ENCODE results near the gene AMOT.

AMOT gene

DNA sequence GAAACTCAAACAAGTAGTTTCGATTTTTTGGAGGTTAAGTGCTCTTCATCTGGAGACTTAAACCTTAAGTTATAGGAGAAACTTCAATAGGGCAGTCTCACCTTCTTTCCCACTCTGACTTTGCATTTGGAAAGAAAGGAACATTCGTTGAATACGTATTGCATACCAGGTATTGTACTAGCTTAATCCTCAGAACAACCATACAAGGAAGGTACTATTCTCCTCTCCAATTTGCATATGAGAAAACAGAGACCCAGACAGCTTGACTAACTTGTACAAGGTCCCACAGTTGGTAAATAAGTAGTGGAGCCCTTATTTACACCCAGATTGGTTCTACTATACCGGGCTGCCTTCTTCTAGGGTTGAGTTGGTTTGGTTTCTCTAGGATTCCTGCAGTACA, 32.6 kb downstream of the AMOT start:
- Histone ChIP-seq H3K4me3 (ENCODE audit: low read depth, low read length) (no peak overlapping the region), H3K9me3 (ENCODE audit: control insufficient read depth, insufficient read depth, low read depth, low read length) (no peaks in the 10 kb centered on the region), H3K36me3 (ENCODE audit: control insufficient read depth in 2 of 2, insufficient read depth in 1 of 2, low read length in 2 of 2) (peaks cover 25 to 97% of the 10 kb centered on the region in 2 experiments), H3K27ac (ENCODE audit: extremely low read depth, low read depth, low read length) (no peak overlapping the region), H3K4me1 (ENCODE audit: control insufficient read depth, insufficient read depth, low read length) (no peaks in the 10 kb centered on the region)
- POLR2A ChIA-PET, result no interaction called here
- TF ChIP-seq ZSCAN30 (tag by site-specific recombination; IDR thresholded peaks at IDR 0.05) (no peak), SP3 (tag by site-specific recombination; IDR thresholded peaks at IDR 0.05) (no peak)
- TF ChIP-seq, protein P1, sequence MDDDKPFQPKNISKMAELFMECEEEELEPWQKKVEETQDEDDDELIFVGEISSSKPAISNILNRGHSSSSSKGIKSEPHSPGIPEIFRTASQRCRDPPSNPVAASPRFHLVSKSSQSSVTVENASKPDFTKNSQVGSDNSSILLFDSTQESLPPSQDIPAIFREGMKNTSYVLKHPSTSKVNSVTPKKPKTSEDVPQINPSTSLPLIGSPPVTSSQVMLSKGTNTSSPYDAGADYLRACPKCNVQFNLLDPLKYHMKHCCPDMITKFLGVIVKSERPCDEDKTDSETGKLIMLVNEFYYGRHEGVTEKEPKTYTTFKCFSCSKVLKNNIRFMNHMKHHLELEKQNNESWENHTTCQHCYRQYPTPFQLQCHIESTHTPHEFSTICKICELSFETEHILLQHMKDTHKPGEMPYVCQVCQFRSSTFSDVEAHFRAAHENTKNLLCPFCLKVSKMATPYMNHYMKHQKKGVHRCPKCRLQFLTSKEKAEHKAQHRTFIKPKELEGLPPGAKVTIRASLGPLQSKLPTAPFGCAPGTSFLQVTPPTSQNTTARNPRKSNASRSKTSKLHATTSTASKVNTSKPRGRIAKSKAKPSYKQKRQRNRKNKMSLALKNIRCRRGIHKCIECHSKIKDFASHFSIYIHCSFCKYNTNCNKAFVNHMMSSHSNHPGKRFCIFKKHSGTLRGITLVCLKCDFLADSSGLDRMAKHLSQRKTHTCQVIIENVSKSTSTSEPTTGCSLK (tag by site-specific recombination; IDR thresholded peaks at IDR 0.05), result no peak
- CTCF ChIA-PET, result no interaction called here

DNA sequence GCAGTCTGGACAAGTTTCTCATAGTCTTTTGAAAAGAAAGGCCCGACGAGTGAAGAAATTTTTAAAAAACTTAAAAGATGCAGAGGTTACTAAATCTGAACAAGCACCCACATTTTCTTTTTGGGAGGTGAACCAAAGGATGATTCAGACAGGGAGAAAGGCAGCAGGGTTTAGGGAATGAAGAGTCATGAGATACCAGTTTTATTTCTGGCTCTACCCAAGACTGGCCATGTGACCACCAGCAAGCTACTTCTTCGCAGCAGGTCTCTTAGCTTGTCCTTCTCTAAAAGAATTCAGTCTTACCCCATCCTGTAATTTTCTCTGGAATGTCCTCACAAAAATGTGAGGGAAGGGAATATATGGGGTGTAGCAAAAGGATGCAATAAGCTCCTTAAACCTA, 37.6 kb downstream of the AMOT start:
- H3K9me3 ChIP-seq (ENCODE audit: control insufficient read depth, insufficient read depth, low read depth, low read length), result no peaks in the 10 kb centered on the region
- CTCF ChIA-PET, result no interaction called here
- POLR2A ChIA-PET, result no interaction called here
- H3K27ac ChIP-seq (ENCODE audit: extremely low read depth, low read depth, low read length), result no peak overlapping the region
- peaks cover 29 to 96% of the 10 kb centered on the region in 2 experiments for H3K36me3 ChIP-seq (ENCODE audit: control insufficient read depth in 2 of 2, insufficient read depth in 1 of 2, low read length in 2 of 2)
- no peak for TF ChIP-seq ZNF596 (tag by site-specific recombination; IDR thresholded peaks at IDR 0.05)
- no peak for TF ChIP-seq ZNF654 (tag by site-specific recombination; IDR thresholded peaks at IDR 0.05; ENCODE audit: low read depth)
- TF ChIP-seq PRDM1 (tag by site-specific recombination; IDR thresholded peaks at IDR 0.05), result no peak
- TF ChIP-seq ZNF302 (tag by site-specific recombination; IDR thresholded peaks at IDR 0.05; ENCODE audit: low read depth), result no peak
- TF ChIP-seq, protein P2, sequence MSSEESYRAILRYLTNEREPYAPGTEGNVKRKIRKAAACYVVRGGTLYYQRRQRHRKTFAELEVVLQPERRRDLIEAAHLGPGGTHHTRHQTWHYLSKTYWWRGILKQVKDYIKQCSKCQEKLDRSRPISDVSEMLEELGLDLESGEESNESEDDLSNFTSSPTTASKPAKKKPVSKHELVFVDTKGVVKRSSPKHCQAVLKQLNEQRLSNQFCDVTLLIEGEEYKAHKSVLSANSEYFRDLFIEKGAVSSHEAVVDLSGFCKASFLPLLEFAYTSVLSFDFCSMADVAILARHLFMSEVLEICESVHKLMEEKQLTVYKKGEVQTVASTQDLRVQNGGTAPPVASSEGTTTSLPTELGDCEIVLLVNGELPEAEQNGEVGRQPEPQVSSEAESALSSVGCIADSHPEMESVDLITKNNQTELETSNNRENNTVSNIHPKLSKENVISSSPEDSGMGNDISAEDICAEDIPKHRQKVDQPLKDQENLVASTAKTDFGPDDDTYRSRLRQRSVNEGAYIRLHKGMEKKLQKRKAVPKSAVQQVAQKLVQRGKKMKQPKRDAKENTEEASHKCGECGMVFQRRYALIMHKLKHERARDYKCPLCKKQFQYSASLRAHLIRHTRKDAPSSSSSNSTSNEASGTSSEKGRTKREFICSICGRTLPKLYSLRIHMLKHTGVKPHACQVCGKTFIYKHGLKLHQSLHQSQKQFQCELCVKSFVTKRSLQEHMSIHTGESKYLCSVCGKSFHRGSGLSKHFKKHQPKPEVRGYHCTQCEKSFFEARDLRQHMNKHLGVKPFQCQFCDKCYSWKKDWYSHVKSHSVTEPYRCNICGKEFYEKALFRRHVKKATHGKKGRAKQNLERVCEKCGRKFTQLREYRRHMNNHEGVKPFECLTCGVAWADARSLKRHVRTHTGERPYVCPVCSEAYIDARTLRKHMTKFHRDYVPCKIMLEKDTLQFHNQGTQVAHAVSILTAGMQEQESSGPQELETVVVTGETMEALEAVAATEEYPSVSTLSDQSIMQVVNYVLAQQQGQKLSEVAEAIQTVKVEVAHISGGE (tag by site-specific recombination; conservative IDR thresholded peaks at IDR 0.05; ENCODE audit: low read depth), result no peak
- no peaks in the 10 kb centered on the region for H3K4me1 ChIP-seq (ENCODE audit: control insufficient read depth, insufficient read depth, low read length)
- no peak overlapping the region for H3K4me3 ChIP-seq (ENCODE audit: low read depth, low read length)

DNA sequence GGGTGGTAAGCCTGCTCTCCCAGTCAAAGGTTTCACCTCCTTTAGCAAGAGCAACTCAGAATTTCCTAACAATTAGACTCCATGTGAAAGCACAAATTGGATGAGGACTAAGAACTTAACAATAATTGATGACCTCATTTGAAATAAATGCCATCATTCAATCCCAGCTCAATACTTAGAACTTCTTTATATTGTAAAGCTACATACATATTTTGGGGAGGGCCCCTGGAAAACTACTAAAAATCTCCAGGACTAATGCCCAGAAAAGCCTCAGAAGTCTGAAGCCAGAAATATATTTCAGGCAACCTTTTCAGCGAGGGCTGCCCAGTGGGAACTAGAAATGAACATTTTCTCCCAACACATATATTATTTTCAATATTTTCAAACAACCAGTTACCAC, 38.1 kb downstream of the AMOT start:
- Histone ChIP-seq H3K4me1 (ENCODE audit: control insufficient read depth, insufficient read depth, low read length) (no peaks in the 10 kb centered on the region), H3K27ac (ENCODE audit: extremely low read depth, low read depth, low read length) (no peak overlapping the region), H3K4me3 (ENCODE audit: low read depth, low read length) (no peak overlapping the region), H3K36me3 (ENCODE audit: control insufficient read depth in 2 of 2, insufficient read depth in 1 of 2, low read length in 2 of 2) (peaks cover 32 to 96% of the 10 kb centered on the region in 2 experiments), H3K9me3 (ENCODE audit: control insufficient read depth, insufficient read depth, low read depth, low read length) (no peaks in the 10 kb centered on the region)
- POLR2A ChIA-PET, result no interaction called here
- TF ChIP-seq GLIS2 (tag by site-specific recombination; IDR thresholded peaks at IDR 0.05) (no peak), GLI2 (tag by site-specific recombination; IDR thresholded peaks at IDR 0.05; ENCODE audit: borderline replicate concordance, low read depth) (no peak), ZNF571 (tag by site-specific recombination; IDR thresholded peaks at IDR 0.05) (no peak), KLF9 (tag by site-specific recombination; IDR thresholded peaks at IDR 0.05; ENCODE audit: low read depth) (no peak), EGR2 (tag by site-specific recombination; IDR thresholded peaks at IDR 0.05; ENCODE audit: low read depth) (no peak), ZNF311 (tag by site-specific recombination; IDR thresholded peaks at IDR 0.05; ENCODE audit: borderline replicate concordance) (no peak), ZNF549 (tag by site-specific recombination; IDR thresholded peaks at IDR 0.05) (no peak), HOXA7 (CRISPR knock-in tag; IDR thresholded peaks at IDR 0.05; ENCODE audit: borderline replicate concordance) (no peak), ZFP69B (tag by site-specific recombination; IDR thresholded peaks at IDR 0.05) (no peak)
- CTCF ChIA-PET, result no interaction called here
